ENCODE measurements around the gene CLN5. TPM values are rescaled to one million over a fixed set of nuclear protein-coding genes. Genes with fewer than 3 reads are reported as not detected.

CLN5 gene
- total and polyA plus RNA-seq, 2 experiments from 2014 or later = 6.5 to 9.5 TPM

DNA sequence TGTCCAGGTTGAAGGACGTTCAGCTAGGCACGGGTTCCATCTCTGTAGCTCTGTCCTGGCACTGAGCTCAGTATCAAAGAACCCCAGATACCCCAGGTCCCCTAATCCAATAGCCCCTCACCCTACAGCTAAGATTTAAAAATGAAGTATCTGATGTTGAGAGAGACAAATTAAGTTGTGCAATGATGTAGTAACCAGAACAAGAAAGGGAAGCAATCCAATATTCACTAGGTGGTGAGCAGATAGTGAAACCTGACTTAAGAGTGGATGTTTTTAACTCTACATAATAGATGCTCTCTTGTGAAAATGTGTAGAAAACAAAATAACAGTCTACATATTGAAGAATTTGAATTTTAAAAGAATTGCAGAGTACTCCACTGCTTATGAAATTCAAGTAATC lies 41.8 kb upstream of the CLN5 start:
- H3F3A ChIP-seq (replicated peaks; ENCODE audit: low read depth) = no peaks in the 10 kb centered on the region
- no peak overlapping the region for H3K27ac Mint-ChIP-seq
- H3K79me2 ChIP-seq (replicated peaks; ENCODE audit: insufficient read depth) = no peaks in the 10 kb centered on the region
- H3K27me3 ChIP-seq (ENCODE audit: insufficient read depth) = no peaks in the 10 kb centered on the region
- peaks cover 5% of the 10 kb centered on the region for H3K27me3 Mint-ChIP-seq (ENCODE audit: insufficient read depth, low read depth, poor library complexity)
- H3K4me1 Mint-ChIP-seq = no peaks in the 10 kb centered on the region
- no peaks in the 10 kb centered on the region for H3K9me3 Mint-ChIP-seq
- no peak overlapping the region for H2AFZ ChIP-seq
- no peak overlapping the region for H3K4me3 ChIP-seq
- H3K27ac ChIP-seq (ENCODE audit: low read depth) = no peak overlapping the region
- no peak overlapping the region for H3K4me3 Mint-ChIP-seq
- no peaks in the 10 kb centered on the region for H3K36me3 Mint-ChIP-seq (ENCODE audit: low read depth)
- no peak overlapping the region for H3K4me2 ChIP-seq
- 0 out of 2 replicates have a peak, but pooled peaks cover 3% of the 10 kb centered on the region for H3K9me2 ChIP-seq (ENCODE audit: insufficient read depth)
- H3K36me3 ChIP-seq (ENCODE audit: insufficient read depth) = no peaks in the 10 kb centered on the region
- H4K20me1 ChIP-seq (replicated peaks; ENCODE audit: insufficient read depth) = no peaks in the 10 kb centered on the region
- TF ChIP-seq STAT1 (IDR thresholded peaks at IDR 0.05; ENCODE audit: unreplicated experiment) (no peak), JUNB (IDR thresholded peaks at IDR 0.05; ENCODE audit: unreplicated experiment) (no peak), EZH2 (IDR thresholded peaks at IDR 0.05; ENCODE audit: low read depth, unreplicated experiment) (no peak), EZH2phosphoT487 (IDR thresholded peaks at IDR 0.05; ENCODE audit: unreplicated experiment) (no peak), NANOG (IDR thresholded peaks at IDR 0.05; ENCODE audit: borderline replicate concordance) (no peak), ZNF331 (CRISPR knock-in tag; IDR thresholded peaks at IDR 0.05; ENCODE audit: low read depth) (no peak)
- TF ChIP-seq, protein P1, sequence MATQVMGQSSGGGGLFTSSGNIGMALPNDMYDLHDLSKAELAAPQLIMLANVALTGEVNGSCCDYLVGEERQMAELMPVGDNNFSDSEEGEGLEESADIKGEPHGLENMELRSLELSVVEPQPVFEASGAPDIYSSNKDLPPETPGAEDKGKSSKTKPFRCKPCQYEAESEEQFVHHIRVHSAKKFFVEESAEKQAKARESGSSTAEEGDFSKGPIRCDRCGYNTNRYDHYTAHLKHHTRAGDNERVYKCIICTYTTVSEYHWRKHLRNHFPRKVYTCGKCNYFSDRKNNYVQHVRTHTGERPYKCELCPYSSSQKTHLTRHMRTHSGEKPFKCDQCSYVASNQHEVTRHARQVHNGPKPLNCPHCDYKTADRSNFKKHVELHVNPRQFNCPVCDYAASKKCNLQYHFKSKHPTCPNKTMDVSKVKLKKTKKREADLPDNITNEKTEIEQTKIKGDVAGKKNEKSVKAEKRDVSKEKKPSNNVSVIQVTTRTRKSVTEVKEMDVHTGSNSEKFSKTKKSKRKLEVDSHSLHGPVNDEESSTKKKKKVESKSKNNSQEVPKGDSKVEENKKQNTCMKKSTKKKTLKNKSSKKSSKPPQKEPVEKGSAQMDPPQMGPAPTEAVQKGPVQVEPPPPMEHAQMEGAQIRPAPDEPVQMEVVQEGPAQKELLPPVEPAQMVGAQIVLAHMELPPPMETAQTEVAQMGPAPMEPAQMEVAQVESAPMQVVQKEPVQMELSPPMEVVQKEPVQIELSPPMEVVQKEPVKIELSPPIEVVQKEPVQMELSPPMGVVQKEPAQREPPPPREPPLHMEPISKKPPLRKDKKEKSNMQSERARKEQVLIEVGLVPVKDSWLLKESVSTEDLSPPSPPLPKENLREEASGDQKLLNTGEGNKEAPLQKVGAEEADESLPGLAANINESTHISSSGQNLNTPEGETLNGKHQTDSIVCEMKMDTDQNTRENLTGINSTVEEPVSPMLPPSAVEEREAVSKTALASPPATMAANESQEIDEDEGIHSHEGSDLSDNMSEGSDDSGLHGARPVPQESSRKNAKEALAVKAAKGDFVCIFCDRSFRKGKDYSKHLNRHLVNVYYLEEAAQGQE (IDR thresholded peaks at IDR 0.05; ENCODE audit: unreplicated experiment) = no peak
- TF ChIP-seq, protein P2, sequence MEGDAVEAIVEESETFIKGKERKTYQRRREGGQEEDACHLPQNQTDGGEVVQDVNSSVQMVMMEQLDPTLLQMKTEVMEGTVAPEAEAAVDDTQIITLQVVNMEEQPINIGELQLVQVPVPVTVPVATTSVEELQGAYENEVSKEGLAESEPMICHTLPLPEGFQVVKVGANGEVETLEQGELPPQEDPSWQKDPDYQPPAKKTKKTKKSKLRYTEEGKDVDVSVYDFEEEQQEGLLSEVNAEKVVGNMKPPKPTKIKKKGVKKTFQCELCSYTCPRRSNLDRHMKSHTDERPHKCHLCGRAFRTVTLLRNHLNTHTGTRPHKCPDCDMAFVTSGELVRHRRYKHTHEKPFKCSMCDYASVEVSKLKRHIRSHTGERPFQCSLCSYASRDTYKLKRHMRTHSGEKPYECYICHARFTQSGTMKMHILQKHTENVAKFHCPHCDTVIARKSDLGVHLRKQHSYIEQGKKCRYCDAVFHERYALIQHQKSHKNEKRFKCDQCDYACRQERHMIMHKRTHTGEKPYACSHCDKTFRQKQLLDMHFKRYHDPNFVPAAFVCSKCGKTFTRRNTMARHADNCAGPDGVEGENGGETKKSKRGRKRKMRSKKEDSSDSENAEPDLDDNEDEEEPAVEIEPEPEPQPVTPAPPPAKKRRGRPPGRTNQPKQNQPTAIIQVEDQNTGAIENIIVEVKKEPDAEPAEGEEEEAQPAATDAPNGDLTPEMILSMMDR (conservative IDR thresholded peaks at IDR 0.05; ENCODE audit: low read depth in 2 of 2) = no peak
- TF ChIP-seq, protein P3, sequence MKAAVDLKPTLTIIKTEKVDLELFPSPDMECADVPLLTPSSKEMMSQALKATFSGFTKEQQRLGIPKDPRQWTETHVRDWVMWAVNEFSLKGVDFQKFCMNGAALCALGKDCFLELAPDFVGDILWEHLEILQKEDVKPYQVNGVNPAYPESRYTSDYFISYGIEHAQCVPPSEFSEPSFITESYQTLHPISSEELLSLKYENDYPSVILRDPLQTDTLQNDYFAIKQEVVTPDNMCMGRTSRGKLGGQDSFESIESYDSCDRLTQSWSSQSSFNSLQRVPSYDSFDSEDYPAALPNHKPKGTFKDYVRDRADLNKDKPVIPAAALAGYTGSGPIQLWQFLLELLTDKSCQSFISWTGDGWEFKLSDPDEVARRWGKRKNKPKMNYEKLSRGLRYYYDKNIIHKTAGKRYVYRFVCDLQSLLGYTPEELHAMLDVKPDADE (IDR thresholded peaks at IDR 0.05) = no peak
- DNase-seq (ENCODE audit: low spot score) (no peak), ATAC-seq (no peak)
- H3K4me1 ChIP-seq (ENCODE audit: insufficient read depth) = no peaks in the 10 kb centered on the region

DNA sequence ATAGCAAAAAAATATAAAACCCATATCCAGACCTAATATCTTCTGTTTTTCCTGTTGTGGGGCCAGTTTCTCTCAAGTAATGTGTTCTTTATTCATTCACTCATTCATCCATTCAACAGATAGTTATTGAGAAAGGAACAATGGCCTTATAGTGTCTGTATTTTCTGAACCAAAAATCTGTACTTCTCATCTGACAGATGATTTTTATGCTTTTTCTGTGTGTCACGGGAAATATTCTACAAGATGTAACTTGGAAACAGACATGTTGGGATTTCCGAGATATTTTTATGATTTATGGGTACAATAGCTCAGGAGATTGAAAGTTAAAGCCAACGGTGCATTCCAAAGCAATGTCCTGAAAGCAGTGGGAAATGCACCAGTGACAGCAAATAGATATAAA lies 37.9 kb upstream of the CLN5 start:
- Histone ChIP-seq H3F3A (replicated peaks; ENCODE audit: low read depth) (no peaks in the 10 kb centered on the region), H3K27ac (ENCODE audit: low read depth) (no peak overlapping the region), H3K36me3 (ENCODE audit: insufficient read depth) (peaks cover 7% of the 10 kb centered on the region), H3K4me2 (no peak overlapping the region), H3K79me2 (replicated peaks; ENCODE audit: insufficient read depth) (no peaks in the 10 kb centered on the region), H3K4me1 (ENCODE audit: insufficient read depth) (no peaks in the 10 kb centered on the region), H3K9me2 (ENCODE audit: insufficient read depth) (no peaks in the 10 kb centered on the region), H2AFZ (no peak overlapping the region), H3K4me3 (no peak overlapping the region), H4K20me1 (replicated peaks; ENCODE audit: insufficient read depth) (no peaks in the 10 kb centered on the region), H3K27me3 (ENCODE audit: insufficient read depth) (no peaks in the 10 kb centered on the region)
- H3K27me3 Mint-ChIP-seq (ENCODE audit: insufficient read depth, low read depth, poor library complexity) = peaks cover 5% of the 10 kb centered on the region
- H3K9me3 Mint-ChIP-seq = peaks cover 23% of the 10 kb centered on the region
- peaks cover 9% of the 10 kb centered on the region; the same call in 2 of the 3 replicates for H3K36me3 Mint-ChIP-seq (ENCODE audit: low read depth)
- ATAC-seq = no peak
- no peaks in the 10 kb centered on the region for H3K4me1 Mint-ChIP-seq
- no peak overlapping the region for H3K4me3 Mint-ChIP-seq
- no peak for DNase-seq (ENCODE audit: low spot score)
- H3K27ac Mint-ChIP-seq = no peak overlapping the region
- TF ChIP-seq ZNF331 (CRISPR knock-in tag; IDR thresholded peaks at IDR 0.05; ENCODE audit: low read depth) (no peak), POLR2AphosphoS5 (IDR thresholded peaks at IDR 0.05; ENCODE audit: low read depth) (no peak)

All from GM23338 (cell line).